Measurements from ENCODE around the gene NEAT1. TPM values are rescaled to one million over a fixed set of nuclear protein-coding genes. Genes with fewer than 3 reads are reported as not detected.
A peak's percentile ranks its signal among the peaks of the same experiment; 100 is the strongest.

Gene NEAT1
- 1.8 and 2.6 TPM in 2 replicates for total RNA-seq (2014; rRNA removed; shearing (Covaris generic))

DNA sequence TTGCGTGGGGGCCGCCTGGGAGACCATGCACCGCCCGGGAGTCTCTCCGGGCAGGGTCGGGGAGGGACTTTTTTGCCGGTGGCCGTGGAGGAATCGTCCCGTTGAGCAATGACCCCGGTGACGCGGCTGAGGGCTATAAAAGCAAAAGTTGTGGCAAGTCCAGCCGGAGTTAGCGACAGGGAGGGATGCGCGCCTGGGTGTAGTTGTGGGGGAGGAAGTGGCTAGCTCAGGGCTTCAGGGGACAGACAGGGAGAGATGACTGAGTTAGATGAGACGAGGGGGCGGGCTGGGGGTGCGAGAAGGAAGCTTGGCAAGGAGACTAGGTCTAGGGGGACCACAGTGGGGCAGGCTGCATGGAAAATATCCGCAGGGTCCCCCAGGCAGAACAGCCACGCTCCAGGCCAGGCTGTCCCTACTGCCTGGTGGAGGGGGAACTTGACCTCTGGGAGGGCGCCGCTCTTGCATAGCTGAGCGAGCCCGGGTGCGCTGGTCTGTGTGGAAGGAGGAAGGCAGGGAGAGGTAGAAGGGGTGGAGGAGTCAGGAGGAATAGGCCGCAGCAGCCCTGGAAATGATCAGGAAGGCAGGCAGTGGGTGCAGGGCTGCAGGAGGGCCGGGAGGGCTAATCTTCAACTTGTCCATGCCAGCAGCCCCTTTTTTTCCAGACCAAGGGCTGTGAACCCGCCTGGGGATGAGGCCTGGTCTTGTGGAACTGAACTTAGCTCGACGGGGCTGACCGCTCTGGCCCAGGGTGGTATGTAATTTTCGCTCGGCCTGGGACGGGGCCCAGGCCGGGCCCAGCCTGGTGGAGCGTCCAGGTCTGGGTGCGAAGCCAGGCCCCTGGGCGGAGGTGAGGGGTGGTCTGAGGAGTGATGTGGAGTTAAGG lies at the start of gene NEAT1:
Gene NEAT1 (plus strand): TSS at position 166 of the 883 bp plus-strand sequence.
- peak; percentile 91 for DNase-seq (ENCODE audit: low read depth)

DNA sequence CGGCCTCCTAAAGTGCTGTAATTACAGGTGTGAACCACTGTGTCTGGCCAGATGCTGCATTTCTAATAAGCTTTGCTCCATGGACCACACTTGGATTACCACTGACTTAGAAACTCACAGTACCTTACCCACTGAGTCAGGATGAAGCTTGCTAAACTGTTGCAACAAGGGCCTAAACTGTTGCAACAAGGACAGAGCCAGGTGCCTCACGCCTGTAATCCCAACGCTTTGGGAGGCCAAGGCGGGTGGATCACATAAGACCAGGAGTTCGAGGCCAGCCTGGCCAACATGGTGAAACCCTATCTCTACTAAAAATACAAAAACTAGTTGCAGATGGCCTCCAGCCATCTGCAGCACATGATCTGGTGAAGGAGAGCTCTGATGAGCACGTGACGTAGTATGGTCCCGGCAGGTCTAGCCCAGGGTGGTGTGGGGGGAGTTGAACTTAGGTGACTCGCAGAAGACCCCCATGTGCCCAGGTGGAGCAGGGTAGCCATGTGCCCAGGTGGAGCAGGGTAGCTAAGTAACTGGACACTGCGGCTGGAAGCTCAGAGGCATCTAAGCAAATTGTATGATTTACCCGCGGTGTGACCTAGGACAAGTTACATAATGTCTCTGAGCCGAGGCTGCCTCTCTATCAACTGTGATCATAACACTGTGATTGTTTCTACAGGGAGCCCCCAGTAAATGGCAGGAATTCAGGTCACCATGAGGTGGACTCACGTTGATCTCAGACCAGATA lies 48.6 kb upstream of the NEAT1 start:
- DNase-seq (ENCODE audit: low read depth): no peak

DNA sequence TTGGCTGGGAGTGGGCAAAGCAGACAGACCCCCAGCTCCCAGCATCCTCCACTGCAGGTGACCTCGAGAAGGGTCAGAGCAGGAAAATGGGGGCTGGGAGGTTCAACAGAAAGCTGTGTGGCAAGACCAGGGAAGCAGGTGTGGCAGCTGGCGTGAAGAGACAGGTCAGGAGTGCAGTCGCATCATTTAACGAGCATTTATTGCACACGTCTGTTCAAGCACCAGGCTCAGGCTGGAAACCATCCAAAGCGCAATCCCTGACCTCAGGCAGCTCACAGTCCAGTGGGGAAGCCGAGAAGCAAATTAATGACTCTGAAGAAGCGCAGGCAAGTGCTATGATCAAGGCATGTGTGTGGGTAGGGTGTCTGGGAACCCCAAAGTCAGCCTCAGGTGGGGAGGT lies 47.6 kb upstream of the NEAT1 start:
- DNase-seq (ENCODE audit: low read depth): no peak

DNA sequence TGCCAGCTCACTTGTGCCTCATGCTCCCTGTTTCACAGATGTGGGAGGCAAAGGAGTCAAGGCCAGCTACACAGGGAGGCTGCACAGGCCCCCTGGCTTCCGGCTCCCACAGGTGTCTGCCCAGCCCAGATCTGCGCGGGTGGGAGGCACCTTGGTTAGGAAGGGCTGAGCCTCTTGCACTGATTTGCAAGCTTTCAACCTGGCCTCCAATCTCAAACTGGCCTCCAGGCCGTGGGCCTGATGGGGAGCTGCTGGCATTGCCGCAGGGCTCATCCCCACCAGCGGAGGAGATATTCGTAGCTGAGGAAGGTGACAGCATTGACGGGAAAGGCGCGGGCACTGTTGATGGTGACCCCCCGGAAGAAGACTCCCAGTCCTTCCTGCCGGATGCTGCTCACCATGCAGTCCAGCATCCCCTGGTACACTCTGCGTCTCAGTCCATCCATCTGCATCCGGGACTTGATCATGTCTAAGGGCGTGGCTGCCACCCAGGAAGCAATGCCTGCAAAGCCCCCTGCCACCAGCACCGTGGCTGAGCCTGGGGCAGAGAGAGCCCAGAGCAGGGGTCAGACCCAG lies 46.4 kb upstream of the NEAT1 start:
- DNase-seq (ENCODE audit: low read depth): no peak

DNA sequence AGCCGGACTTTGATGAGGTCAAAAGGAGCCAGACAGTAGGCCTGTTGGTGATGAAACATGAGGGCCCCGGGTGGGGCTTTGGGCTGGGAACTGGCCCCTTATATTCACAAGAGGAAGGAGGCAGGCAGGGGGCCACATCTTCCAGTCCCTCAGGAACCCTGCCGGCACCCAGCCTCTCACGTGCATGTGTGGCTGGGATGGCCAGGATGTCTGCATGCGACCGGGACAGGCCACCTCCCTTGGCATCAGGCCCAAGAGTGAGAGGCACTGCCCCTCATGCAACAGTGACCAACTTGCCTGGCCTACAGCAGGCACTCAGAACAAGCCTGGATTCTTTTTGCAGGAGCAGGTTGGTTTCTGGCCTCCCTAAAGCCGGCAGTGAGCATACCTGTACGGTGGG lies 45.6 kb upstream of the NEAT1 start:
- DNase-seq (ENCODE audit: low read depth): no peak

DNA sequence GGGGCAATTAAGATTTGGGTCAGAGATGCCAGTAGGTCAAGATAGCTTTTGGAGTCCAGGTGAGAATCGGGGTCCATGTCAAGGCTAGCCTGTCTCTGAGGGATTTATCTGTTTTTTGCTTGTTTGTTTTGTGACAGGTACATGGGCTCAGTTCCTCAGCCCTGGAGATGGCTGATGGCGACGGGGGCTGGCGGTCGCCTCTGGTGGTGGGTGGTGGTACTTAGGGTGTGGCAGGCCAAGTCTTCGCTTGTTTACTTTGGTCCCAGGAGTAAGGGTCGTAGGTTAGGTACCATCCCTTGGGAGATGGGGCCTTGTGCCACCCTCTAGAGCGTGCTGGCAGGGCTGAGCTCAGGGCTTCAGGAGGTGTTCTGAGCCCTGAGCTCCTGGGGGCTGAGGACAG lies 44.8 kb upstream of the NEAT1 start:
- no peak for DNase-seq (ENCODE audit: low read depth)

DNA sequence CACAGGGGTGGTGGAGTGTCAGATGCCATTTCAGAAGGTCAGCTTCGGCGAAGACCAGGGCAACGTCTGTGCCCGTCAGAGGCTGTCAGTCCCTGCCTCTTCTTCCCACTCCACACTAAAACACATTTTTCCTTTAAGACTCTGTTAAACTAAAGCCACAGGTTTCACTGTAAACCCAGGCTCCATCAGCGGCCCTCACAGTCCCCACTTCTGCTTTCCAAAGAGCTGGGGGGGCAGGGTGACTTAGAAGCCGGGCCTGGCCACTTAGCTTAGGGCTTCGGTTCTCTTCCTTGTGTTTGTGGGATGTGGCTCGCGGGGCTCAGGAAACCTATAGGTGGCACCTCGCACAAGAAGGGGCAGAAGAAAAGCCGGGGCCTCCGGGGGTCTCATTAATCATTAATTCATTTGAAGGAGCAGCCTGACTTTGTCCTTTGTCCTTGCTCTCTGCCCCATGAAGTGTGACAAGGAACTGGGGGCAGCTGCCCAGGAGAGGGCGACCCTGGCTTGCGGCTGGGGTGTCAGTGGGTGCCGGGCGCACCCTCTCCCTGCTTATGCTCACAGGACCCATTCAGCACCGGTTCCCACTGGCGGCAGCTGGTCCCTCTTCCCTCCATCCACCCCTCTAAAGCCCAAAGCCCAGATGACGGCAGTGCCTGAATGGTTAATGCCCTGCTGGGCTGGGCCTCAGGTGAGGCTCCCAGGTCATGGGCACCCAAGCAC lies 44.2 kb upstream of the NEAT1 start:
- no peak for DNase-seq (ENCODE audit: low read depth)

DNA sequence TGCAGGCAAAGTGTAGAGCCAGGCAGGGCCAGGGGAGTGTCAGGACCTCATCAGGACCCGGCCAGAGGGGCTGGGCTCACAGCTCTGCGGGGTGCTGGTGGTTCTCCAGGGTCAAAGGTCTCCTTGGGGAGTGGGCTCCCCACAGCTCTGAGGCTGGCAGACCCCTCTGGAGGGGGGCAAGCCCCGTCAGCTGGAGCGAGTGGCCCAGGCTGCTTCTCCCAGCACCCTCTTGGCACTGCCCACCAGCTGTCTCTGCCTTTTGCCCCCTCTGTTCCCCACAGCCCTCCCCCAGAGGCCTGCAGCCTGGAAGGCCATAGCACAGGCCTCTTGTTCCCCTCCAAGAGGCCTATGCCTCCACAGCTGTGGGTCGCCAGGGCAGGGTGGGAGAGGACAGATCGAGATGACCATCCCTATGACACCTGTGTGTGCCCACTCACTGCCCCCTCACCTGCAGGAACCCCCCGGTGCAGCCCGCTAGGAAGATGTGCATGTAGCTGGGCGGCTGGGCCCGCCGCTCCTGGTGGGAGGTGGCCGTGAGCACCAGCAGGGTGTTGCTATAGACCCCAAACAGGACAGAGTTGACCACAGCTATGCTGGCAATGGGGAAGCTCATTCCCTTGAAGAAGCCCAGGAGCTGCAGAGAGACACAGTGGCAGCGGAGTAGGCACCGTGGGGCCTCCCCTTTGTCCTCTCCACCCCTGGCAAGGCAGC lies 43.5 kb upstream of the NEAT1 start:
- DNase-seq (ENCODE audit: low read depth): no peak

DNA sequence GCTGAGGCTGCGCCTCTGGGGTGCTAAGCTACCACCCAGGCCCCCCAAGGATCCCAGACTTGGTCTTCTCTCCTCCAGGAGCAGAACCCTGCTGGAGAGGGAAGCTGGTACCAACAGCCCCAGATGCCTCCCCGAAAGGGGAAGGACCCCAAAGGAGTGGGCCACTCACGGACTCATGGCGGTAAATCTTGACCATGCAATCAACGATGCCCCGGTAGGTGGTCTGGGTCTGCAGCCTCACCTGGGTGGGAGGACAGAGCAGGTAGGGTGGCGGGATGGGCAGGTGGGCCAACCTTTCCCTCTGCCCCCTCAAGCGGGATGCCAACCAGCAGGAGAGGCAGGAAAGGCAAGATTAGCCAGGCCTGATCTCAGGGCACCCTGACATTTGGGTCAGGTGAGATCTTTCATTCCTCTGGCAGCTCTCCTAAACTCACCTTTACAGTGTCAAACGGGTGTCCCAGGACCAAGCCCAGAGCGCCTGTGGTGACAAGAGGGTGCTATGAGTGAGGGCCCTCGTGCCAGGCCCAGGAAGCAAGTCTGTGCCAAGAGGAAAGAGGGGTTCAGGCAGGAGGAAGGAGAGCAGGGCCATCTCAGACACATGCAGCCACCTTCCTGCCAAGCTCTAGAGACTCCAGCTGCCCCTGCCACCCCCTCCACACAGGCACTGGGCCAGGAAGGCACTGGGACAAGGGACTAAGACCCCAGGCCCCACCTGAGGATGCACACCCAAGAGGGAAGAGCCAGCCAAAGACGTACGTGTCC lies 42.7 kb upstream of the NEAT1 start:
- no peak for DNase-seq (ENCODE audit: low read depth)

DNA sequence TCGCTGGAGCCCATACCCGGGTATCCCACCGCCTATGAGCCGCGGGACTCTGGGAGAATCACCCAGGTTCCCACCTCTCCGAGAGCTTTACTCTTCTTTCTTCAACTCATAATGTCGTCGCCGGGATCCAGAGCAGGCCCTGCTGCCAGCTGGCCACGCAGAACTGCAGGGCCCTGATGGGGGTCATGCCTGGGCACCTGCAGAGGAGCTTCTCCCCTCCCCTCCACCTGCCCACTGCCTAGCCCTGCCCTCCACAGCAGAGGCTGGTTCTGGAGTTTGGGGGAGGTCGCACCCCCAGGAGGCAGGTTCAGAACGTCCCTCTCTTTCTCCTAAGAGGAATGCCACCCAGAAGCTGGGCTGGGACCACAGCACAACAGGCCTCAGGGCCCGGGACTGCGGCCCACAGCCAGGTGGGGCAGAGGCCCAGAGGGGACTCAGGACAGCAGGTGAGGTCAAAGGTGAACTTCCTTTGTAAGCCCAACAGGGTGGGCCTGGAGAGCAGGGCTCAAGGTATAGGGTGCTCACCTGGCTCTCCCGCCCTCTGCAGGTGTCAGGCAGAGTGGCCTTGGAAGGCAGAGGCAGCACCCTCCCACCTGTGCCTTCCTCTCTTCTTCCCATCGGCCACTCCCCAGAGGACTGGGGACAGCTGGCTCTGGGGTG lies 42.0 kb upstream of the NEAT1 start:
- DNase-seq (ENCODE audit: low read depth): no peak

DNA sequence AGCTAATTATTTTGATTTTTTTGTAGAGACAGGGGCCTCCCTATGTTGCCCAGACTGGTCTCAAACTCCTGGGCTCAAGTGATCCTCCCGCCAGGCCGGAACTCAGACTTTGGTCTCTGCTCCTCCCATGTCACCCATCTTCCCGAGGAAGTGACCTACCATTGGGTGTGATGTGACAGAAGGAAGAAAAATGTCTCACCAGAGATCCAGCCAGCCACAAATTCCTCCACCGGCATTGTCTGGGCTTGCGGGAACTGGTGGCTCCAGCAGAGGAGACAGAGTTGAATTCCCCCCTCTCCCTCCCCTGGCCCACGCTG lies 40.9 kb upstream of the NEAT1 start:
- no peak for DNase-seq (ENCODE audit: low read depth)

DNA sequence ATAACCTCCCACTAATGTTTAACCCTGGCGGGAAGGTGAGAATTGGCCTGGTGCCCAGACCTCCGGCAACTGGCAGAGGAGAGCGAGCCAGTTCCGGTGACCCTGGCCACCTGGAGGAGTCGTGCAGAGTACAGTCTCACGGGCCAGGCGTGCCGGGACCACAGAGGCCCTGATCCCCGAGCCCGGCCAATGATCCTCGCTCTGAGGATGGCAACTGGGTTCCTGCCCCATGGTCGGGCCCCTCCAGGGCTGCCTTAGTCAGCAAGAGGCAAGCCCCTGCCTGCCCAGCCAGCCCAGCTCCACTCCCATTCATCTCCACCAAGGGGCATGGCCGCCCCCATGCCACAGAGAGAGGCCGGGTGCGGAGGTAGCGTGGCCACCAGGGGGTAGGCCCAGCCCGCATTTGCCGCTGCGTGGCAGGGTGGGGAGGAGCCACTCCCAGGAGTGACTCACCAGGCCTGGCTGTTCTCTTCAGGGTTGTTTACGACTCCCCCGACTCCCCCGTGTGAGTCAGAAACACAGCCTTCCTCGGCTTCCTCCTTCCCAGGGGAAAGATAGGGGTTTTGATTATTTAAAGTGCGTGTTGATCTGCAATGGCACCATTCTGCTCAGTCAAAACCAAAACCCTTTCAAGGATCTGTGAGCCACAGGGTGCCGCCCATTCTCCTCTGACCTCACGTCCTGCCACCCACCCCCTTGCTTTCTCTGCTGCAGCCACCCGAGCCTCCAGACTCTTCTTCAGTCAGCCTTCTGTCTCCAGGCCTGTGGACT lies 40.4 kb upstream of the NEAT1 start, which contains the start of gene SLC25A45:
Gene SLC25A45 (minus strand): TSS at position 614 of the 771 bp plus-strand sequence. CDS start 695 bp downstream, outside the sequence.
- DNase-seq (ENCODE audit: low read depth): peak; percentile 99

DNA sequence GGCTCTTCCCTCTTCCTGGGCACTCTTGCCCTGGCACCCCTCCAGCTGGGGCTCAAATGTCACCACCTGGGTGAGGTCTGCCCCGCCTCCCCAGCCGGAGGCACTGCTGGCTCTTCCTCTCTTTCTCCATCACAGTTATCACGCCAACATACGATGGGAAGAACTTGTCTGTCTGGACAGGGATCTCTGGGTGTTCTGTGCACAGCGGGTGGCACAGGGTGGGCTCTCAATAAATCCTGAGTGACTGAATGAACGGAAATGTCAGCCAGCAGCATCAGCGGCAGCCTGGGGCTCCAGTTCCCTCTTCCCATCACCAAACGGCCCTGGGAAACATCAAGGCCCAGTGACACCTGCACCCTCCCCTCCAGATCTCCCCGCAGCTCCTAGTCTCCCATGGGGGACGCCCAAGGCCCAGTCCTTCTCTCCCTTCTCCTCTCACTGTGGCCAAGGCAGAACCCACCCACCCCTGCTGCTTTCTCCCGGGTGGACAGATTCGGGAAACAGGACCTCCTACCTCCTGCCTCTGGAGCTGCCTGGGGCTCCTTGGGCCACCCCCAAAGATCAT lies 39.7 kb upstream of the NEAT1 start:
- DNase-seq (ENCODE audit: low read depth): no peak

DNA sequence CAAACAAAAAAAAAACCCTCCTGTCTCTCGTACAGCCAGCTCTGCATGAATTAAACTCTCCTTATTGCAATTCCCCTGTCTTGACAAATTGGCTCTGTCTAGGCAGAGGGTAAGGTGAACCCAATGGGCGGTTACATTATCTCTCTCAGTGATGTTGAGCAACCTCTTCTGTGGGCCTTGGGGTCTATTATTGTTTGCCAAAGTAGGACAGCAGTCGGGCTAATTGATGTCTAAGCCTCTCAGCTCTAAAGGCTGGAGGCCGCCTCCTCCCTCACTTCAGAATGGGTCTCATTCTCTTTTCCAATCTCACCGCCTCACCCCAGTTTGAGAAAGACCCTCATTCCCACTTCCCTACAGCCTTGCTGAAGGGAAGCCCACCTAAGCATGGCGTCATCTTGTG lies 38.8 kb upstream of the NEAT1 start:
- DNase-seq (ENCODE audit: low read depth): peak; percentile 16

DNA sequence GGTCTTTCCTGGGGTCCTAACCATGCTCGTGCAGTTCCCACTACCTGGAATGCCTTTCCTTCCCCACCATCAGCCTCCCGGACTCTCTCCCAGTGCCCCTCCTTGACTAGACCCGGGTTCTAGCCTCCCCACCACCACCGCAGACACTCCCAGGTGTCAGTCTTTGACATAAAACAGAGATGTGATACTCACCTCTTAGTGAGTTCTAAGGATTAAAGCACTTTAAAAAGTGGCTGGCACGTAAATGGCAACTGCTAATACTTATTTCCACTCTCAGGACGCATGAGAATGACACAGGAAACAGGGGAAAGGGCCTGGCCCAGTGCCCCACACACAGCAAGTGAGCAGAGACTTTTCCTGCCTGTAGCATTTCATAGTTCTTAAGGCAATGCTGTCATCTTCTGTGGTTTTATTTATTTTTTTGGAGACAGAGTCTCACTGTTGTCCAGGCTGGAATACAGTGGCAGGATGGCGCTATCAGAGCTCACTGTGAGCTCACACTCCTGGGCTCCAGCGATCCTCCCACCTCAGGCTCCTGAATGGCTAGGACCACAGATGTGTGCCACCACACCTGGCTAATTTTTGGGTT lies 38.2 kb upstream of the NEAT1 start:
- peak; percentile 71 for DNase-seq (ENCODE audit: low read depth)

DNA sequence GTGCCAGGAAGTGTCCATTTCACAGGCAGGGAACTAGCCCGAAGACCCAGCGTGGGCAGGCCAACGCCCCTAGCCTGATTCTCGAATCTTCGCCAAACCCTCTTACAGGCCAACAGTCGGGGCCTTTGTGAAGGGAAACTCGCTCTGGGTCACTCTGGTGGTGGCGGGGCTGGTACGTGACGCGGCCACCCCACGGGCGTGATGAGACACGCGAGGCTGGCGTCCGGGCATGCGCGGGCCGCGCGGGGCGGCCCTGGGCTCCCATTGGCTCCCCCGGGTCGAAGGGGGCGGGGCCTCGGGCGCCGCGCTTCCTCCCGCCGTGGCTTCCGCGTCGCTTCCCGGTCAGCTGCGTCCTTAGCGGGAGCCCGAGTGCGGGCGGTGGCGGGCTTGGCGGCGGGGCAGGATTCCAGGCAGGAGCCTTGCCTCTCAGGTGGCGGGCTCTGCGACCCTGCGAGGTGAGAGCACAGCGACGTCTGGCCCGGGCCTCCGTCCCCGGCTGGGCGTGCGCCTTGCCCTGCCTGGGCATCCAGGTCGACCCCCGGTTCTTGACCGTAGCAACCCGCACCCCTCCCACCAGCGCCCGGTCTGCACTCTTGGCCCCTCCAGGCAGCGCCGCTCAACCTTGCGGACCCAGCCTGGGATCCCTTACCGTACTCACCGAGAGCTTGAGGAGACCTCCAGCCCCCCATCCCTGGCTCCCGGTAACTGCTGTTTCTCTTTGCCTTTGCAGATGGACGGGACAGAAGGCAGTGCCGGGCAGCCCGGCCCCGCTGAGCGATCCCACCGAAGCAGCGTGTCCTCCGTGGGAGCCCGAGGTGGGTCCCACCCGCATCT lies 36.1 kb upstream of the NEAT1 start, which contains the start of gene FRMD8:
Gene FRMD8 (plus strand): TSS at position 331 of the 834 bp plus-strand sequence. CDS start 400 bp downstream, at position 731.
- peak; percentile 87 for DNase-seq (ENCODE audit: low read depth)

DNA sequence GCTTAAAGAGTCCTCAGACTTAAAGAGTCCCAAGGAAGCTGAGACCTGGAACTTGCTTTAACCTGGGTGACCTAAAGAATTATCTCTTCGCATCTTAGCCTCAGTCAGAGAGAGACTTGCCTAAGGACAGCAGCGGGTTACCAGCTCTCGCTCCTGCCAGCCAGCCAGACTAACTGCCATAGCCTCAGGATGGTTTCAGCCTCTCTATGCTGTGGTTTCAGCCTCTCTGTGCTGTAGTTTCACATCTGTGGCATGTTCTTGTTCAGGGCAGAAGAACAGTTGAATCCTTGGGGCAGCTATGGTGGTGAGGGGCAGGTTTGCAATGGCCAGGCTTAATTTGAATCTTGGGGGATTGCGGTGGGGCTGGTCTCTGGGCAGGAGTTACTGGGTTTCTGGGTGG lies 33.9 kb upstream of the NEAT1 start:
- no peak for DNase-seq (ENCODE audit: low read depth)
